Measurements from ENCODE around the gene DNHD1.

The DNHD1 gene

DNA sequence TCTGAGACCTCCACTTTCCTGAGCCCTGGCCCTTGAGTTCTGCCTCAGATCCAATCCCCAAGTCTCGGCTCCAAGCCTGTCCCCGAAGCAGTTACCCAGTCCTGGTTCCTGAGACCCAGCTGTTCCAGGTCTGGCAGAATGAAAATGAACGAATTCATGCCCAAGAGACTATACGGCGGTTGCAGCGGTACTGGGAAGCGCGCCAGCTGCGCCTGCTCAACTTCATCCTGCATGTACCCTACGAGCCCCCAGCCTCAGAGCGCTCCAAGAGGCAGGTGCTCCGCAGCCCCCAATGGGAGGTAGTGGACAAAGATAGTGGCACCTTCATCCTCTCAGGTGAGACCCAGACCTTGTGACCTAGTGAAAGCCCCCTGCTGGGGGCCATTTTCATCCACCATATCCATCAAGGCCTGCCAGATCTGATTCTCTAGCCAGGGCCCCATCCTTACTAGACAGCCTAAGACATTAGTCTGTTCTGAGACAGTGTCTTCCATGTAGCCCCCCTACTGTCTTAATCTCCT lies 42.7 kb downstream of the DNHD1 start:
- Histone ChIP-seq H3K4me1 (ENCODE audit: control insufficient read depth, low read length) (no peaks in the 10 kb centered on the region), H3K27me3 (ENCODE audit: control insufficient read depth, low read length) (no peaks in the 10 kb centered on the region), H3K9me3 (ENCODE audit: control insufficient read depth, insufficient read depth, low read length) (no peaks in the 10 kb centered on the region), H3K36me3 (ENCODE audit: control insufficient read depth, low read length) (no peaks in the 10 kb centered on the region), H3K4me2 (ENCODE audit: low read length) (no peak overlapping the region), H3K9me2 (replicated peaks; ENCODE audit: control insufficient read depth, low read length) (no peaks in the 10 kb centered on the region), H3K4me3 (ENCODE audit: low read length) (no peak overlapping the region), H3F3A (ENCODE audit: control insufficient read depth, insufficient read depth) (no peaks in the 10 kb centered on the region), H3K79me2 (ENCODE audit: control insufficient read depth, low read length) (no peaks in the 10 kb centered on the region), H3K27ac (ENCODE audit: low read depth, low read length) (no peak overlapping the region), H4K20me1 (ENCODE audit: control insufficient read depth, insufficient read depth, low read depth, low read length) (no peaks in the 10 kb centered on the region)
- TF ChIP-seq EZH2phosphoT487 (IDR thresholded peaks at IDR 0.05; ENCODE audit: borderline replicate concordance, low read length) = no peak
- TF ChIP-seq, protein P1, sequence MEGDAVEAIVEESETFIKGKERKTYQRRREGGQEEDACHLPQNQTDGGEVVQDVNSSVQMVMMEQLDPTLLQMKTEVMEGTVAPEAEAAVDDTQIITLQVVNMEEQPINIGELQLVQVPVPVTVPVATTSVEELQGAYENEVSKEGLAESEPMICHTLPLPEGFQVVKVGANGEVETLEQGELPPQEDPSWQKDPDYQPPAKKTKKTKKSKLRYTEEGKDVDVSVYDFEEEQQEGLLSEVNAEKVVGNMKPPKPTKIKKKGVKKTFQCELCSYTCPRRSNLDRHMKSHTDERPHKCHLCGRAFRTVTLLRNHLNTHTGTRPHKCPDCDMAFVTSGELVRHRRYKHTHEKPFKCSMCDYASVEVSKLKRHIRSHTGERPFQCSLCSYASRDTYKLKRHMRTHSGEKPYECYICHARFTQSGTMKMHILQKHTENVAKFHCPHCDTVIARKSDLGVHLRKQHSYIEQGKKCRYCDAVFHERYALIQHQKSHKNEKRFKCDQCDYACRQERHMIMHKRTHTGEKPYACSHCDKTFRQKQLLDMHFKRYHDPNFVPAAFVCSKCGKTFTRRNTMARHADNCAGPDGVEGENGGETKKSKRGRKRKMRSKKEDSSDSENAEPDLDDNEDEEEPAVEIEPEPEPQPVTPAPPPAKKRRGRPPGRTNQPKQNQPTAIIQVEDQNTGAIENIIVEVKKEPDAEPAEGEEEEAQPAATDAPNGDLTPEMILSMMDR (IDR thresholded peaks at IDR 0.05; ENCODE audit: low read depth, low read length, poor library complexity, severe bottlenecking) = no peak

DNA sequence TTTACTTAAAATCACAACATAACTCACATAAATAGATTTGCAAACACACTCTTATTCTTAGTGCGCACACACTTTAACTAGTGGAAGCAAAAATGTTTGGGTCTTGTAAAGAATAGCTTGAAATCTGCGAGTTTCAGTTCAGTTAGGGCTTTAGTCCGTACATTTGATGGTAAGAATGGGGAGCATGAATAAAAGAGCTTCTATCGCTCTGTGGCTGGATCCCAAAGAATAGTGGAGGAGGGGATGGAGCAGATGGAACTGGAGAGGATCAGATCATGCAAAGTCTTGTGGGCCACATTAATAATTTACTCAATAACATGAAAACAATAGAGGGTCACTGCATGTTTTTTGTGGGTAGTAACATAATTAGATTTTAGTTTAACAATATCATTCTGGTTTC lies 44.3 kb downstream of the DNHD1 start:
- no peak for TF ChIP-seq EZH2phosphoT487 (IDR thresholded peaks at IDR 0.05; ENCODE audit: borderline replicate concordance, low read length)
- TF ChIP-seq, protein P1 (IDR thresholded peaks at IDR 0.05; ENCODE audit: low read depth, low read length, poor library complexity, severe bottlenecking) = no peak
- Histone ChIP-seq H3F3A (ENCODE audit: control insufficient read depth, insufficient read depth) (no peaks in the 10 kb centered on the region), H3K36me3 (ENCODE audit: control insufficient read depth, low read length) (no peaks in the 10 kb centered on the region), H3K27me3 (ENCODE audit: control insufficient read depth, low read length) (no peaks in the 10 kb centered on the region), H3K9me3 (ENCODE audit: control insufficient read depth, insufficient read depth, low read length) (no peaks in the 10 kb centered on the region), H3K4me1 (ENCODE audit: control insufficient read depth, low read length) (no peaks in the 10 kb centered on the region), H3K79me2 (ENCODE audit: control insufficient read depth, low read length) (no peaks in the 10 kb centered on the region), H3K4me2 (ENCODE audit: low read length) (no peak overlapping the region), H4K20me1 (ENCODE audit: control insufficient read depth, insufficient read depth, low read depth, low read length) (no peaks in the 10 kb centered on the region), H3K4me3 (ENCODE audit: low read length) (no peak overlapping the region), H3K27ac (ENCODE audit: low read depth, low read length) (no peak overlapping the region), H3K9me2 (replicated peaks; ENCODE audit: control insufficient read depth, low read length) (no peaks in the 10 kb centered on the region)

DNA sequence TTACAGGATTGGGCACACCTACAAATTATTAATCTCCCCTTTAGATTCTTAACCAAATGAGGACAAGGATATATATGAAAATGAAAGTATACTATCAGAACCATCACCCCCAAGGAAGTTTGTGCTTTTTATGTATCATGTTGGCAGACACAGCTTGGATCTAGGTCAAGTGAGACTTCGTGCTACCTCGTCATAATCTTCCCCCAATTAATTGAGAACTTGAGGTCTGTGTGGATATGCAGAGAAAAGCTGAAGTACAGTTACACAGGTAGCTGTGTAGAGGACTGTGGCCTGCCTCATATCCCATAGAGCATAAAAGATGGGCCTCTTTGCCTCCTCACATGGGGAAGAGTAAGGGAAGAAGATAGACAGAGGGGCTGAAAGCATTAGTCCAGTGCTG lies 45.6 kb downstream of the DNHD1 start:
- H3F3A ChIP-seq (ENCODE audit: control insufficient read depth, insufficient read depth) = no peaks in the 10 kb centered on the region
- H3K36me3 ChIP-seq (ENCODE audit: control insufficient read depth, low read length) = no peaks in the 10 kb centered on the region
- no peak overlapping the region for H3K27ac ChIP-seq (ENCODE audit: low read depth, low read length)

More for the DNA sequence above, 45.6 kb downstream of the DNHD1 start:
- Histone ChIP-seq H3K79me2 (ENCODE audit: control insufficient read depth, low read length) (no peaks in the 10 kb centered on the region), H3K4me2 (ENCODE audit: low read length) (no peak overlapping the region), H3K4me3 (ENCODE audit: low read length) (no peak overlapping the region), H3K9me3 (ENCODE audit: control insufficient read depth, insufficient read depth, low read length) (no peaks in the 10 kb centered on the region), H3K9me2 (replicated peaks; ENCODE audit: control insufficient read depth, low read length) (no peaks in the 10 kb centered on the region), H3K4me1 (ENCODE audit: control insufficient read depth, low read length) (no peaks in the 10 kb centered on the region), H4K20me1 (ENCODE audit: control insufficient read depth, insufficient read depth, low read depth, low read length) (no peaks in the 10 kb centered on the region), H3K27me3 (ENCODE audit: control insufficient read depth, low read length) (no peaks in the 10 kb centered on the region)
- TF ChIP-seq EZH2phosphoT487 (IDR thresholded peaks at IDR 0.05; ENCODE audit: borderline replicate concordance, low read length) = no peak
- TF ChIP-seq, protein P1 (IDR thresholded peaks at IDR 0.05; ENCODE audit: low read depth, low read length, poor library complexity, severe bottlenecking) = no peak

Data from DOHH2 (cell line).